Caki2 (cell line): Measurements from ENCODE around the gene SMPD4. TPM values are rescaled to one million over a fixed set of nuclear protein-coding genes. Genes with fewer than 3 reads are reported as not detected.
"Not testable (repeated sequence)": the region's sequence is repeated elsewhere in the genome, so short reads cannot be mapped to it uniquely, and the experiment has no call there.

Source experiments
- DNase-seq: peaks from one replicate; pipeline ENCODE4 v3.0.0-alpha.2; 2015; ENCODE audit warnings: low read depth
- in situ Hi-C: cut with HindIII; loops from 2 replicates; pipeline ENCODE4 v1.10.0; 2016; ENCODE audit warnings: low sequenced_read_pairs, low pct_unique_long_range_greater_than_20kb, mixed read lengths
- total RNA-seq: library from RNA; depleted of rRNA; stranded (reverse); fragments of >200 nt; shearing (Covaris generic); gene quantifications from 2 replicates; pipeline ENCODE4 v1.2.3, GENCODE V29; 2014; ENCODE audit warnings: low replicate concordance

Gene SMPD4
- total RNA-seq, 1 experiment from 2014 or later = 38.0 TPM

DNA sequence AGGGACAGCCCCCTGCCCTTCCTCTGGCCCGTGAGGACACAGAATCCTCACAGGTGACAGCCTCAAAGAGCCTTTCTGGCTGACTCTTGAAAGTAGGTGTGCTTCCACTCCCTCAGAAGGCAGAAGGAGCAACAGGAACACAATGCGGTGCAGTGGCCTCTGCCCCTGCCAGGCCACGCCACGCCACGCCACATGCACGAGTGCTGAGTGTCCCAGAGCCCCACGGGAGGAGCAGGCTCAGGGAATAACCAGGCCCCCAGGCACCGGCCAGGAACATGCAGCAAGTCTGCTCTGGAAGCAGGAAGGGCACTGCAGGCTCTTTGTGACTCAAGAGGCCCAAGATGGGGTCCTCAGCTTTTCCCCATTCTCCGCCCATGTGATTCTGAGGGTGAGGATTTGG is 18.4 kb downstream of the SMPD4 start:
- in situ Hi-C loops = no loop called here
- no peak for DNase-seq

DNA sequence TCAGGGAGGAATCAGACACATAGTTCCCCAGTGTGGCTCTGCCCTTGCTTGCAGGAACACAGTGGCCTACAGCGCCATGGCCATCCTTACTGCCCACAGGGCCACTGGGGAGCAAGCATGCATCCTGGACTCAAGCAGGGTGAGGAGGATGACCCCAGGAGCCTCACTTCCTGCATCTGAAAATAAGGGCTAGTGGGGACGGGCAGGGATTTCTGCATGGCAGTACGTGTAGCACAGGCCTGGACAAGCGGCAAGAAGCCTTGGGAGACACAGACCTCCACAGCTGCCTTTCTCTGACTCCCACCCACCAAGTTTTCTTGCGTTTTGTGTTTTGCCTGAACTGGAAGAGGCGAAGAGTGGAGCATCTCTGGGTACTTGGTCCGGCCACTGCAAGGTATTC is 18.9 kb downstream of the SMPD4 start:
- in situ Hi-C loops, DNase-seq: not testable (repeated sequence)

DNA sequence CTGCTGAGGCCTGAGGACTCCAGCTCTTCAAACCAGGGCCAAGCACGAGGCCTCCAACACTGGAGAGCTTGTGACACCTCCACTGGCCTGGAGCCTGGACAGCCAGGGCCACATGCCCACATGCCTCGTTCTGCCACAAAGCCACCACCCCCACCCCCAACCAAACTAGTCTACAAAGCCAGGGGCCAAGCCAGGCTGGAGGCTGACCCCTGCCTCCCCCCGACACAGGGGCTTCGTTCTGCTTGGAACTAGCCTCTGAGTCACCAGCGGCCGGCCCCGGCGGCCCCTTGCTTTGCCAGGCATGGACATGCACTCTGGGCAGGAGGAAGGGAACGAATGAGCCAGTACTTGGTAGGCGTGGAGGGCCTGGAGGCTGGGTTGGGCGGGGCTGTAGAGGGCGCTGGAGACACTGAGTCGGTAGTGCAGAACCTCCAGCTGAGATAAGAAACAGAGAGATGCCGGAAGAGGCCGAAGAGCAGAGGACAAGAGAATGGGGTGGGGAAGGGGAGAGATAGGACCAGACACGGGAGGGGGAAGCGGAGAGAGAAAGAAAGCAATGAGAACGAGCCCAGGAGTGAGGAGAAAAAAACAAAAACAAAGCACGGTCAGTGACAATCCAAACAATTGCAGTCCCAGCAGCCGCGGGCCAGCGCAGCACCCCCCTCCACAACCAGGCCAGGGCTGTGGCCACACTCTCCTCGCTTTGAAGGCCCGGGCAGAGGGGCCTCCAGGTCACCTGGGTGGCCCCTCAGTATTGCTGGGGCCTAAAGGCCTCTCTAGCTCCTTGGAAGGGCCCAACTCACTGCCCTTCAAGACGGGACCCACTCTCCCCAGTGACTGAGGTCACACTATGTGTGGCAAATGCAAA is 20.3 kb downstream of the SMPD4 start:
- DNase-seq = peak; percentile 81
- in situ Hi-C loops = not testable (repeated sequence)

DNA sequence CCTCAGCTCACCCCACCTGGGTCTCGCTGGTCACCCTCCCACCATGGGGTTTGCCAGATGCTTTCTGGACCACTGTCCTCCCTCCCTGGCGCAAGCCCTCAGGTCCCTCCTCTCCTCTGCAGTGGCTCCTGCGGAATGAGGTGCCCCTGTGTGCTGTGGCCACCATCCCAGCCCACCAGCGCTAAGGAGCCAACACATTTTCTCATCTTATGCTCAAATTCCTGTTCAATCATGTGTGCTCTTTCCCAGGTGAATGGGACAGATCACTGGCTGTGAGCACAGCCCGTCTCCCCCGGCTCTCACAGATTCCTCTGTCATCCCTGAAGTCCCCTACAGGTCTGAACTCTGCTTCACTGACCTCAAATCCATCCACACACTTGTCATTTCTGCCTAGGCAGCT is 21.3 kb downstream of the SMPD4 start:
- in situ Hi-C loops = no loop called here

DNA sequence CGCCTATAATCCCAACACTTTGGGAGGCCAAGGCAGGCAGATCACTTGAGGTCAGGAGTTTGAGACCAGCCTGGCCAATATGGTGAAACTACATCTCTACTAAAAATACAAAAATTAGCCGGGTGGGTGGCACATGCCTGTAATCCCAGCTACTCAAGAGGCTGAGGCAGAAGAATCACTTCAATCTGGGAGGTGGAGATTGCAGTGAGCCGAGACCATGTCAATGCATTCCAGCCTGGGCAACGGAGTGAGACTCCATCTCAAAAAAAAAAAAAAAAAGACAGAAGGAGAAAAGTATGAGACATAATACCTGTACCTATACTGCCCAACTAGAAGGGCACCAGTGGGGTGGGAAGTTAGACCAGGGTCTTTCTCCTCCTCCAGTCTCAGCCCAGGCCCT is 22.0 kb downstream of the SMPD4 start:
- in situ Hi-C loops = not testable (repeated sequence)
- peak; percentile 44 for DNase-seq

More for the DNA sequence above, 21.3 kb downstream of the SMPD4 start:
- peak; percentile 41 for DNase-seq

DNA sequence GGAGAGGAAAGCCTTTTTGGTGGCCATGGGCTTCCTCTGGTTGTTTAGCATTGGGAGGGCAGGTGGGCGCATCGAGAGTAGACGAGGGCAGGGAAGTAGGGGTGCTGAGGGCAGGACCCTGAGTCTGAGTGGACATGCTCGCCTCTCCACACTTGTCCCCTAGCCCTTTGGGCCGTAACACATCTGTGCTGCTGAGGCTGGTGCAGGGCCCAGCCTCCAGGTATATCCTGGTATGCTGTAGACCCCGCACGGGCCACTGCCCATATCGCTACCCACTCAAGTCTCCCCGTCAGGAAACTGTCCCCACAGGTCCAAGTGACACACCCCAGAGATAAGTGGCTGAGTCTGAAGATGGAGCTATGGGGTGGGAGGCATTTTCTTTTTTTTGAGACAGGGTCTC is 22.8 kb downstream of the SMPD4 start:
- in situ Hi-C loops = no loop called here
- no peak for DNase-seq

DNA sequence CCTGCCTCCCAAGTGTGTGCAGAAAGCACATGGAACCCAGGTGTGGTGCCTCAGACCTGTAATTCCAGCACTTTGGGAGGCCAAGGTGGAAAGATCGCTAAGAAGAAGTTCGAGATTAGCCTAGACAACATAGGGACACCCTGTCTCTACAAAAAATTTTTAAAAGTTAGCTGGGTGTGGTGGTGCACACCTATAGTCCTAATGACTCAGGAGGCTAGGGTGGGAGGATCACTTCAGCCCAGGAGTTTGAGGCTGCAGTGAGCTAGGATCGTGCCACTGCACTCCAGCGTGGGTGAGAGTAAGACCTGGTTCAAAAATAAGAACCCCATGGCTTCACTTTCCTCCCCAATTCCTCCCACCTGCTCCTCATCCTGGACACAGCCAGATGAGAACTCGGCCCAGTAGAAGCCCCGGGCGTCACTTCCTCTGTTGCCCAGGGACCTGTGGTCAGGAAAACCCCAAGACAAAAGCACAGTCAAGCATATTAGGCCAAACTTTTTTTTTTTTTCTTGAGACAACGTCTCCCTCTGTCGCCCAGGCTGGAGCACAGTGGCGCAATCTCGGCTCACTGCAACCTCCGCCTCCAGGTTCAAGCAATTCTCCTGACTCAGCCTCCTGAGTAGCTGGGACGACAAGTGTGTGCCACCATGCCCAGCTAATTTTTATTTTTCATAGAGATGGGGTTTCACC is 23.4 kb downstream of the SMPD4 start:
- DNase-seq, in situ Hi-C loops: not testable (repeated sequence)

DNA sequence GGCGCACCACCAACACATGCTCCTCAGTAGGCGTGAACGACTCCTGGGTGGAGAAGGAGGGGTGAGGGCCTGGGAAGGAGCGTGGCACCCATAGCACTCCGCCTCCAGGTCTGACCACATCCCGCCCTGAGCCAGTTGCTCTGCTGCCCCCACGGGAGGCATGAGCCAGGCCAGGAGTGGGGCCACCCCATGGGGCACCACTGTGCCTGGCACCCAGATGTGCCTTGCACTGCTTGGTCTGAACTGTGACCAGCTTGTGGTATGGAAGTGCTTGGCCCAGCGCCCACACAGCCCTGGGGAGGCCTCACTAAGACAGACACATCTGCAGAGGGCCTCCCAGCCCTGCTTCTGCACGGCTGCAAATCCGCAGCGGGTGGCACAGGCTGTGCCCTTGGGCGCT is 24.0 kb downstream of the SMPD4 start:
- DNase-seq, in situ Hi-C loops: not testable (repeated sequence)

DNA sequence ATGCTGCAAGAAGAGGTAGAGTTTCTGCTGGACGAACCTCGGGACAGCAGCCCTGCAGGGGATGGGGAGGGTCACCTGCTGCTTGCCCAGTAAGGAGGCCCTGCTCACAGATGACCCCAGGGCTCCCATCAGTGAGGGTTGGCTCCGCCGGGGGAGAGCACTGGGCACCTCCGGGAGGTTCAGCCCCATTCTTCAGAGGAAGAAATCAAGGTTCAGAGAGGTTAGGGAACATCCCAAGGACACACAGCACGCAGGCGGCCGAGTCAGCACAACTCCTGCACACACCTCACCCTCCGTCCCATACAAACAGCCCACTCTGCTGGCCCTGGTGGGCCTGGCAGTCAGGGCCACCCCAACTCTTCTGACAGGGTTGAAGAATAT is 24.8 kb downstream of the SMPD4 start:
- in situ Hi-C loops = no loop called here
- no peak for DNase-seq

DNA sequence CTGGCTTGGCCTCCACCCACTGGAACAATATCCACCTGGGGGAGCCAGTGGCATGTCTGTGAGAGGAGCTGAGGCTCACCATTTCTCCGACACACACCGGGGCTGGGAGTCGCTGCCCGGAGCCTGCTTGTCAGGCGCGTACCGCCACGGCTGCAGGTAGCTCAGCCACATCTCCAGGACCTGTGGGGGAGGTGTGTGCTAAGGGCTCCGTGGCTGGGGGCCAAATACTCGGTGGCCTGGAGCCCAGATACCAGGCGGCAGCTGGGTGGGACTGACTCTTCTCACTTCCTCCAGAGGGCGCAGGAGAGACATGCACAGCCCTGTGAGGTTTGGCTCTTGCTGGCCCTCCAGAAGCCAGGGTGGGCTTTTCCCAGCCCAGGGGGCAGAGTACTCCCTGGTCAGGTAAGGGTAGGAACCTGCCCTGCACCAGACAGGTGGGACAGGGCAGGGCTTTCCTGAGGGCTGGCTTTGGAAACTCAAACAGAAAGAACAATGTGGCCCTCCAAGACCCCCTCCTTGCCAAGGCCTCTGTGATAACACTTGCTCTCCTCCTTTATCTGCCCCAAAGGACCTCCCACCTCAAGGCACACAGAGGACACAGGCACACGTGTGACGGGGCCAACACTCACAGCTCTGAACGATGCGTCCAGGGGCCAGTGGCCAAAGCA is 25.3 kb downstream of the SMPD4 start:
- in situ Hi-C loops = not testable (repeated sequence)
- DNase-seq = peak; percentile 57

DNA sequence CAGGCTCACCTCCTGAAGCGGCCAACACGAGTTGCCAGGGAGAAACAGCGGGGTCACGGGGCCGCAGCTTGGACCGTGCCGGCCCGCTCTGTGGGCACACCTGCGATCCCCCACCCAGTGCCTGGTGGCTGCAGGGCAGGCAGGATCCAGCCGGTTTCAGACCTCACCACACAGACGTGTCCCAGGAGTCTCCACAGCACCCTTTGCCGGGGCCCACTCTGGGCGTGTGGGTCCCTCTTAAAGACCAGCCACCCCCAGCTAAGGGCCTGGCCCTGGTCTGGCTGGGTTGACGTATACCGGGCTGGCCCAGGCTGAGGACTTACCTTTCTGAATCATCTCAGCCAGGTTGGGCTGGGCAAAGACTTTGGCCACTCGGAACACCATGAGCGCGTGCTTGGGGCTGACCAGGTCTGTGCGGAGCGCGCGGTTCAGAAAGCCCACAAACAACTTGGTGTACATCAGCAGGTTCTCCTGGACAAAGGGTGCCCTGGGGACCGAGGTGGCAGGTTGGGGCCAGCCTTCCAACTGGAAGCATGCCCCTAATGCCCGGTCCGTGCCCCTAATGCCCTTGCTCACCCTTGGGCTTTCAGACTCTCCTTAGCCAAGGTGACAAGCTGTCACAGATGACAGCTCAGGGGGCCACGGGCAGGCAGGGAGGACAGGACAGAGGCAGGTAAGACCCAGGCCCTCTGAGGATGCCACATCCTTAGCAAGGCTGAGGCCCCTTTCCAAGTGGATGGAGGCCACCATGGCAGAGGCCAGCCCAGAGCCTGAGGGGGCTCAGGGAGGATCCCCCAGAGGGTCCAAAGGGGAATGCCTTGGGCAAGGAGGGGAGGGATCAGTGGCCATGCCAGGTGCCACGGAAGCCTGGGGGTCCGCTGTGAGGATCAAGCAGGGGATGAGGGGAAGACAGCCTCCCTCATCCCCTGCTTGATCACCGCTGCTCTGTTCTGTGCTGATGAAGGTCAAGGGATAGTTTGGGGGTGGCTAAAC is 26.3 kb downstream of the SMPD4 start:
- no peak for DNase-seq
- in situ Hi-C loops = no loop called here

DNA sequence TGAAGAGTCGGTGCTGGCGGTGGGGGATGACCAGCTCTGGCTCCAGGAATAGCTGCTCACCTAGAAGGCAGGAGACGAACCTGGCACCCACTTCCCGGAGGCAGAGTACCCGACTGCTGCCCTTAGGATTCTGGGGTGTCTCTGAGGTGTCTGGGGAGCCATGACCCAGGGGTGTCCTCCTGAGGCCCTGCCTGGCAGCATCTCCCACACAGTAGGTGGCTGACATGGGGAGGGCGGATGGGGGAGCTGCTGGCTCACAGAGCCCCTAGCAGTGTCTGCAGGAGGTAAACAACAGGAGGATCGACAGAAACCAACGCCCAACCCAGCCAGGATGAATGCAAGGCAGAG is 27.0 kb downstream of the SMPD4 start:
- in situ Hi-C loops, DNase-seq: not testable (repeated sequence)

DNA sequence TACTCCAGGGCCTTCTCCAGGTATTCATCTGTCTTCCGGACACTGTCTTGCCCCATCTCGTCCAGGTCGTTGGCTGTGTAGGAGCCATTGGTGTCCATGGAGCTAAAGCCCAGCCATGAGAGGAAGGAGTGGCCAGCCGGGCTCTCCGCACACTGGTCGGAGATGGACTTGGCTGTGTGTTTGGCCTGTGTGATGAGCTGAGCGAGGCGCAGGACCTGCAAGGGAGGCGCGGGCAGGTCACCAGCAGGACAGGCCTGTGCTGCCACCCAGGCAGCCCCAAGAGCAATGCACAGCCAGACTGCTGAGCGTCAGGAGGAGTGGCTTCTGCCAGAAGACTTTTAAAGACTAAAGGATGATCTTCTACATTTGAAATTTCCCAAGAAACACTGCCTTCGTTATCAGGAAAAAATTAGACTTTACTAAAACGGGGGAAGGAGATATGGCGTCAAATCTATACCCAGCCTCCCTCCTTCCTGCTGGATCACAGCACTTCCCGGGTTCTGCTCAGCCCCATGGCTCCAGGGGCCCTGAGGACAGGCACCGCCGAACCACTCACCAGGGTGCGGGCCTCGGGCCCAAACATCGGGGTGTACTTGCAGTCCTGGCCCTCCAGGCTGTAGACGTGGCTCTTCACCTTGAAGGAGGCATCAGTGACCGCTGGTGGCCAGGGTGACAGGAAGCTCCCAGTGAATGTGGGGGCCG is 27.5 kb downstream of the SMPD4 start:
- DNase-seq, in situ Hi-C loops: not testable (repeated sequence)

DNA sequence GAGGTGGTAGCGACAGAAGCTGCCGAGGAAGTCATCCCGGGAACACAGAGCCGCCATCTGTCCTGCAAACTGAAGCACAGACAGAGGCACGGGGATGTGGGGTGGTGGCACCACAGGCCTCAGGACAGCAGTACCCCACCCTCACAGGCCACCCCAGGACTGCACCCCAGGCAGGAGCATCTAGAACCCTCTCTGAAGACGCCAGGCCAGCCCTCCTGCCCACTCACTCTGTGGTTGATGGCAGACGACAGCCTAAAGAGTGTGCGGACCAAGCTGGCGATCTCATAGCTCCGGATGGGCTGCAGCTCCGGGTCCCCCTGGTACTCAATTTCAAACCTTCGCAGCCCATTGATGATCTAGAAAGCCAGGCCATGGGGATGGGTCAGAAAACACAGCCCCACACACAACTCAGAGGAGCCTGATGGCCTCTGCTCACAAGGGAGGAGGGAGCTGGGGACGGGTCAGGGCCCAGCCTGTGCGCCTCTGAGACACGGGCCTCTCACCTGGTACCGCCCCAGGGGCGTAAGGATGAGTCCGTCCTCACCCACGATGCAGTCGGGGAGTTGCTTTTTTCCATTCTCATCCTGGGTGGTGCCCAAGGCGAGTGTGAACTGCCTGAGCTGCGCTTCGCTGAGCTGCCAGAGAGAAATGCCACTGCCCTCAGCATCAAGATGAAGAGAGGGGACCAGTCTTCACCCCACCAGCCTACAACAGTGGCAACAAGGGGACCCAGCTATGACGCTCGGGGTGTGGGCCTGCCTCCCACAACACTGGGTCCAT is 28.4 kb downstream of the SMPD4 start:
- in situ Hi-C loops = no loop called here
- no peak for DNase-seq

DNA sequence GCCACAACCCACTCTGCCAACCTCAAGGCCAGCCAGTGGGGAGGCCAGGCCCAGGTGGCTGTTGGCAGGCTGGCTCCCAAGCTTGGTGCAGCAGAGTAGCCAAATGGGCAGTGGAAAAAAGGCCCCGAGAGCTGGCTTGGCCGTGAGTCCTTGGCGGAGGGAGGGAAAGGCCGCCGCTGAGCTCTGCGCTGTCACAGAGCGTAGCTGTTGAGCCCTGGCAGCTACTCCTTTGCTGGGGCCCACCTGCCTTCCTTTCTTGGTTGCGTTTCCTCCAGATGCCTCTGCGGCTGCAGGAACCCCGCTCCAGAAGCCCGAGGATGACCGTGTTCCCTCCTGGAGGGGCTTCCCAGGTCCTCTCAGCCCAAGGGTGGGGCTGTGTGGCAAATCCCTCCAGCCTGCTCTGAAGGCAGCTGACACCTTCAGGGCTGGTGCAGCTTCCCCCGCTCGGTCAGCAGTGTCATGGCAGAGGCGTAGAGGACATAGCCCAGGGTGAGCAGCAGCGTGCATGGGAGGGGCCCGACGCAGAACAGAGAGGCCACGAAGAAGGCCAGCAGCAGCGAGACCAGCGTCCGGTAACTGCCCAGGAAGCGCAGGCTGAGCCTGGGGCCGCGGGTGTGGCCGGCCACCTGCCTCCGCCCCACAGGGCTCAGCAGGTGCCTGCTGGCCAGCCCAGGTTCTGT is 29.1 kb downstream of the SMPD4 start:
- DNase-seq, in situ Hi-C loops: not testable (repeated sequence)

DNA sequence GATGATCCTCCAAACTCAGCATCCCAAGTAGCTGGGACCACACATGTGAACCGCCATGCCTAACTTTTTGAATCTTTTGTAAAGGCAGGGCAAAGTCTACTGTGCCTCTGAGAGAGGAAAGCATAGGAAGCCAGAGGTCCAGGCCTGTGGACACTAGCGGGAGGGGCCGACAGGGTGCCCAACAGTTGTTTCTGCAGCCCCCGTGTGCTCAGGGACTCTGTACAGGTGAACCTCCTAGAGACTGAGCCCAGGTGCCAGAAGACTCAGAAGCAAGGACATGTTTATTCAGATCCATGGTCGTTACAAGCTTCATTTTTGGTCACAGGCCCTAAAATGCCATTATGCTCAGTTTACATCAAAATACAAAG is 30.3 kb downstream of the SMPD4 start:
- DNase-seq, in situ Hi-C loops: not testable (repeated sequence)
